Kidney epithelial cell (primary cell): ENCODE measurements around the gene TNS2. TPM values are rescaled to one million over a fixed set of nuclear protein-coding genes. Genes with fewer than 3 reads are reported as not detected.

Experiments used
- DNase-seq: peaks from one replicate; pipeline ENCODE4 v3.0.0-alpha.2; 2010; ENCODE audit warnings: low read depth
- H3K27me3 ChIP-seq: 2 replicates; pipeline ENCODE4 v1.6.0; 2011; ENCODE audit warnings: low read length; ENCODE audit not compliant: control insufficient read depth, insufficient read depth
- H3K36me3 ChIP-seq: 2 replicates; pipeline ENCODE4 v1.5.1; 2011; ENCODE audit warnings: low read length; ENCODE audit not compliant: control insufficient read depth, insufficient read depth
- H3K4me3 ChIP-seq: 2 replicates; pipeline ENCODE4 v1.5.1; 2011; ENCODE audit warnings: low read depth, mild to moderate bottlenecking, control low read depth, low read length
- CTCF ChIP-seq: IDR thresholded peaks from 2 replicates; pipeline ENCODE4 v1.5.1; 2011; ENCODE audit warnings: mild to moderate bottlenecking, moderate library complexity, low read length, control low read depth, inconsistent platforms; ENCODE audit not compliant: insufficient read depth, poor library complexity, severe bottlenecking
- total RNA-seq: library from RNA; depleted of rRNA; stranded (reverse); fragments of >200 nt; gene quantifications from 2 replicates; pipeline ENCODE4 v1.2.3, GENCODE V29; 2015

The TNS2 gene
- total RNA-seq, 1 donor from 2014 or later: 3.8 TPM

GRCh38 chr12:53060064-53060720, 10.3 kb downstream of the TNS2 start:
- no peak for DNase-seq
- Histone ChIP-seq H3K4me3 (no peak overlapping the region), H3K36me3 (no peaks in the 10 kb centered on the region), H3K27me3 (no peaks in the 10 kb centered on the region)
- no peak for TF ChIP-seq CTCF

- Histone ChIP-seq H3K27me3 (no peaks in the 10 kb centered on the region), H3K36me3 (peaks cover 3% of the 10 kb centered on the region), H3K4me3 (no peak overlapping the region)
- no peak for DNase-seq
- no peak for TF ChIP-seq CTCF
Observed at GRCh38 chr12:53060721-53061276, 10.9 kb downstream of the TNS2 start.

- TF ChIP-seq CTCF: peak; percentile 28
- Histone ChIP-seq H3K27me3 (no peaks in the 10 kb centered on the region), H3K4me3 (no peak overlapping the region), H3K36me3 (peaks cover 3% of the 10 kb centered on the region)
- no peak for DNase-seq
Observed at GRCh38 chr12:53061404-53062010, 11.6 kb downstream of the TNS2 start.

GRCh38 chr12:53062011-53062961, 12.4 kb downstream of the TNS2 start:
- TF ChIP-seq CTCF: no peak
- Histone ChIP-seq H3K4me3 (no peak overlapping the region), H3K27me3 (no peaks in the 10 kb centered on the region), H3K36me3 (peaks cover 3% of the 10 kb centered on the region)
- no peak for DNase-seq

GRCh38 chr12:53062977-53063707, 13.3 kb downstream of the TNS2 start:
- H3K4me3 ChIP-seq: no peak overlapping the region
- DNase-seq: no peak

More at GRCh38 chr12:53062977-53063707, 13.3 kb downstream of the TNS2 start:
- Histone ChIP-seq H3K27me3 (no peaks in the 10 kb centered on the region), H3K36me3 (peaks cover 3% of the 10 kb centered on the region)
- no peak for TF ChIP-seq CTCF
